Measurements from ENCODE around the gene CETN3.
"Not testable (repeated sequence)": the region's sequence is repeated elsewhere in the genome, so short reads cannot be mapped to it uniquely, and the experiment has no call there.

Gene CETN3

DNA sequence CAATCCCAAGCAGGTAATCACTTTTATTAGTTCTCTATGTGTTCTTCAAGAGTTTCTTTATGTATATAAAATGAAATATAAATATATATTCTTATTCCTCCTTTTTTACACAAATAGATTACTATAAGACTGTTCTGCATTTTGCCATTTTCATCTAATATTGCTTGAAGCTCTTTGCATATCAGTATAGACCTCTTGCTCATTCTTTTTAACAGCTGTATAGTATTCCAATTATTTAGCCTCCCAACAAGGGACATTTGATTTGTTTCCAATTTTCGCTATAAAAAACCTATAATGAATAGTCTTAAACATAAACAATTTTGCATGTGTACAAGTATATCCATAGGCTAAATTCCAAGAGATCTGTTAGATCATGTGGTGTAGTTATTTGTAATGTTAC lies 25.2 kb downstream of the CETN3 start:
- Histone ChIP-seq H3K4me3 (ENCODE audit: low read depth in 1 of 2, low read length in 2 of 2) (no peak overlapping the region), H3K4me1 (ENCODE audit: control insufficient read depth in 1 of 2, insufficient read depth in 2 of 2, low read length in 2 of 2) (peaks cover 0 to 3% of the 10 kb centered on the region in 2 donors), H3K36me3 (ENCODE audit: control insufficient read depth in 1 of 2, insufficient read depth in 2 of 2, low read length in 2 of 2) (no peaks in the 10 kb centered on the region), H3K9ac (ENCODE audit: low read depth in 1 of 2, low read length in 2 of 2) (no peak overlapping the region), H3K27ac (ENCODE audit: low read depth, low read length) (no peak overlapping the region), H3K9me3 (ENCODE audit: control insufficient read depth in 1 of 2, low read length in 2 of 2) (no peaks in the 10 kb centered on the region), H3K27me3 (ENCODE audit: control insufficient read depth in 1 of 2, insufficient read depth in 2 of 2, low read length in 2 of 2) (no peaks in the 10 kb centered on the region)

- Histone ChIP-seq H3K4me3 (ENCODE audit: low read depth in 1 of 2, low read length in 2 of 2) (no peak overlapping the region), H3K4me1 (ENCODE audit: control insufficient read depth in 1 of 2, insufficient read depth in 2 of 2, low read length in 2 of 2) (peaks cover 0 to 3% of the 10 kb centered on the region in 2 donors), H3K27ac (ENCODE audit: low read depth, low read length) (no peak overlapping the region), H3K36me3 (ENCODE audit: control insufficient read depth in 1 of 2, insufficient read depth in 2 of 2, low read length in 2 of 2) (no peaks in the 10 kb centered on the region), H3K9ac (ENCODE audit: low read depth in 1 of 2, low read length in 2 of 2) (no peak overlapping the region), H3K9me3 (ENCODE audit: control insufficient read depth in 1 of 2, low read length in 2 of 2) (no peaks in the 10 kb centered on the region), H3K27me3 (ENCODE audit: control insufficient read depth in 1 of 2, insufficient read depth in 2 of 2, low read length in 2 of 2) (no peaks in the 10 kb centered on the region)
These were observed 25.7 kb downstream of the CETN3 start for GRCh38 chr5:90383903-90384302.

GRCh38 chr5:90381213-90381929 lies 28.2 kb downstream of the CETN3 start:
- H3K36me3 ChIP-seq (ENCODE audit: control insufficient read depth in 1 of 2, insufficient read depth in 2 of 2, low read length in 2 of 2) = no peaks in the 10 kb centered on the region
- H3K9ac ChIP-seq (ENCODE audit: low read depth in 1 of 2, low read length in 2 of 2) = no peak overlapping the region
- H3K27ac ChIP-seq (ENCODE audit: low read depth, low read length) = no peak overlapping the region
- H3K27me3 ChIP-seq (ENCODE audit: control insufficient read depth in 1 of 2, insufficient read depth in 2 of 2, low read length in 2 of 2) = no peaks in the 10 kb centered on the region
- H3K9me3 ChIP-seq (ENCODE audit: control insufficient read depth in 1 of 2, low read length in 2 of 2) = no peaks in the 10 kb centered on the region
- no peak overlapping the region for H3K4me3 ChIP-seq (ENCODE audit: low read depth in 1 of 2, low read length in 2 of 2)
- peaks cover 0 to 3% of the 10 kb centered on the region in 2 donors for H3K4me1 ChIP-seq (ENCODE audit: control insufficient read depth in 1 of 2, insufficient read depth in 2 of 2, low read length in 2 of 2)

DNA sequence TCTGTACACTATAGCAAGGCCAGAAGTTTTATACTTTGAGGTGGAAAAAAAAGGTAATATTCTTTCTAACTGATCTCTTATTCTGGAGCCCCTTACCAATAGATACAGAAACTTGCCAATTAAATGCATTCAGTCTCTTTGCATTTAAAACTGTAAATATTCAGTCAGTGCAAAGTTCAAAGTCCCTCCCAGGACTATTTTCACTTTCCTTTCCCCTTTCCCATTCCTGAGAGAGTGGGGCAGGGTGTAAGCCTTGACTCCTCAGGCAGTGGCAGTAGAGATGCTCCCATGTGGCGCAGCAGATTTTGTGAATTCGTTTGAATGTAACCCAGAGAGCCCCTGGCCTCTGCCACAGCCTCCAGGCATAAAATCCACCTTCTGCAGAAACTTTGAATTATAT lies 29.9 kb downstream of the CETN3 start:
- H3K4me1 ChIP-seq (ENCODE audit: control insufficient read depth in 1 of 2, insufficient read depth in 2 of 2, low read length in 2 of 2) = peaks cover 0 to 3% of the 10 kb centered on the region in 2 donors
- no peak overlapping the region for H3K27ac ChIP-seq (ENCODE audit: low read depth, low read length)
- H3K9ac ChIP-seq (ENCODE audit: low read depth in 1 of 2, low read length in 2 of 2) = no peak overlapping the region
- no peaks in the 10 kb centered on the region for H3K27me3 ChIP-seq (ENCODE audit: control insufficient read depth in 1 of 2, insufficient read depth in 2 of 2, low read length in 2 of 2)
- H3K36me3 ChIP-seq (ENCODE audit: control insufficient read depth in 1 of 2, insufficient read depth in 2 of 2, low read length in 2 of 2) = no peaks in the 10 kb centered on the region
- no peak overlapping the region for H3K4me3 ChIP-seq (ENCODE audit: low read depth in 1 of 2, low read length in 2 of 2)
- H3K9me3 ChIP-seq (ENCODE audit: control insufficient read depth in 1 of 2, low read length in 2 of 2) = no peaks in the 10 kb centered on the region

- Histone ChIP-seq H3K27me3 (ENCODE audit: control insufficient read depth in 1 of 2, insufficient read depth in 2 of 2, low read length in 2 of 2) (no peaks in the 10 kb centered on the region), H3K36me3 (ENCODE audit: control insufficient read depth in 1 of 2, insufficient read depth in 2 of 2, low read length in 2 of 2) (no peaks in the 10 kb centered on the region), H3K9me3 (ENCODE audit: control insufficient read depth in 1 of 2, low read length in 2 of 2) (no peaks in the 10 kb centered on the region), H3K4me3 (ENCODE audit: low read depth in 1 of 2, low read length in 2 of 2) (no peak overlapping the region), H3K27ac (ENCODE audit: low read depth, low read length) (no peak overlapping the region), H3K9ac (ENCODE audit: low read depth in 1 of 2, low read length in 2 of 2) (no peak overlapping the region), H3K4me1 (ENCODE audit: control insufficient read depth in 1 of 2, insufficient read depth in 2 of 2, low read length in 2 of 2) (peaks cover 0 to 3% of the 10 kb centered on the region in 2 donors)
These were observed 30.8 kb downstream of the CETN3 start for GRCh38 chr5:90378752-90379151.

DNA sequence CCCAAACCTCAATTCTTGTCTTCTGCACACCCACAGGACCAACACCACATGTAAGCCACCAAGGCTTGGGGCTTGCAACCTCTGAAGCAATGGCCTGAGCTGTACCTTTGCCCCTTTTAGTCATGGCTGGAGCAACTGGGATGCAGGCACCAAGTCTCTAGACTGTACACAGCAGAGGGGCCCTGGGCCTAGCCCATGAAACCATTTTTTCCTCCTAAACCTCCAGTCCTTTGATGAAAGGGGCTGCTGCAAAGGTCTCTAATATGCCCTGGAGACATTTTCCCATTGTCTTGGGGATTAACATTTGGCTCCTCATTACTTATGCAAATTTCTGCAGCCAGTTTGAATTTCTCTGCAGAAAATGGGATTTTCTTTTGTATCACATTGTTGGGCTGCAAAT lies 38.3 kb downstream of the CETN3 start:
- not testable (repeated sequence) for H3K9ac ChIP-seq (ENCODE audit: low read depth in 1 of 2, low read length in 2 of 2); H3K27me3 ChIP-seq (ENCODE audit: control insufficient read depth in 1 of 2, insufficient read depth in 2 of 2, low read length in 2 of 2); H3K36me3 ChIP-seq (ENCODE audit: control insufficient read depth in 1 of 2, insufficient read depth in 2 of 2, low read length in 2 of 2); H3K4me3 ChIP-seq (ENCODE audit: low read depth in 1 of 2, low read length in 2 of 2); H3K4me1 ChIP-seq (ENCODE audit: control insufficient read depth in 1 of 2, insufficient read depth in 2 of 2, low read length in 2 of 2); H3K9me3 ChIP-seq (ENCODE audit: control insufficient read depth in 1 of 2, low read length in 2 of 2); H3K27ac ChIP-seq (ENCODE audit: low read depth, low read length)

DNA sequence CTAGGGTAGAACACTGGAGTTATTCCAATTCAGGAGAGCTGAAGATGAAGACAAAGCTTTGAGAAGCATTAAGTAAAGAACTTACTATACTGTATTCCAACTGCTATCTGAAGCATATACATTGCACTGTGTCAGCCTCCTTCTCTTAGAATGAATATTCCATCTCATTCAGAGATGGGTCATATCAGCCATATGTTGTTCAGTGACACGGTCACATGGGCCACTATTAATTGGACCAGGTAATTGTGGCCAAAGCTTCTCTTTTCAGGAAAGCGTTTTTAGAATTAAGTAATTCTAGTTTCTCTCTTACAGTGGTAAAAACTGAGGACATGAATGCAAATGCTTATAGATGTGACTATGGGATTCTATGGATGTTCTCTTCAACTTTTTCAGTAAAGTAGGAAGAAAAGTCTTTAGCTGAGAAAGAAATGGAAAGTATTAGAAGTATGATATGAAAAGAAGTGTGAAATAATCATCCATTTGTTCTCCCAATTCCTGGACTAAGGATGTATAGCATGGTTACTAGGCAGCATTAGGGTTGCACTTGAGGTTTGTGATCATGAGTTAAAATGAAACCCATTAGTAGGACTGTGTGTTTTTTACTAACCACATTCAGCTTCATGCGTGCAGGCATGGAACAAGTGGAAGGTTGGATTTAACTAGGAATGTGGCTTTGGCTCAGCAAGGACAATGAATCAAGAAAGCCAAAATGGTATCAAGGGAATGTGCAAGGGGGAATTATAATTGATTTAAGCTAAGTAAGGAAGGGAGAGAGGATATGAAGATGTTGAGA lies 40.9 kb downstream of the CETN3 start:
- Histone ChIP-seq H3K9me3 (ENCODE audit: control insufficient read depth in 1 of 2, low read length in 2 of 2) (no peaks in the 10 kb centered on the region), H3K27ac (ENCODE audit: low read depth, low read length) (no peak overlapping the region), H3K9ac (ENCODE audit: low read depth in 1 of 2, low read length in 2 of 2) (no peak overlapping the region), H3K27me3 (ENCODE audit: control insufficient read depth in 1 of 2, insufficient read depth in 2 of 2, low read length in 2 of 2) (no peaks in the 10 kb centered on the region), H3K36me3 (ENCODE audit: control insufficient read depth in 1 of 2, insufficient read depth in 2 of 2, low read length in 2 of 2) (no peaks in the 10 kb centered on the region), H3K4me3 (ENCODE audit: low read depth in 1 of 2, low read length in 2 of 2) (no peak overlapping the region), H3K4me1 (ENCODE audit: control insufficient read depth in 1 of 2, insufficient read depth in 2 of 2, low read length in 2 of 2) (no peaks in the 10 kb centered on the region)

DNA sequence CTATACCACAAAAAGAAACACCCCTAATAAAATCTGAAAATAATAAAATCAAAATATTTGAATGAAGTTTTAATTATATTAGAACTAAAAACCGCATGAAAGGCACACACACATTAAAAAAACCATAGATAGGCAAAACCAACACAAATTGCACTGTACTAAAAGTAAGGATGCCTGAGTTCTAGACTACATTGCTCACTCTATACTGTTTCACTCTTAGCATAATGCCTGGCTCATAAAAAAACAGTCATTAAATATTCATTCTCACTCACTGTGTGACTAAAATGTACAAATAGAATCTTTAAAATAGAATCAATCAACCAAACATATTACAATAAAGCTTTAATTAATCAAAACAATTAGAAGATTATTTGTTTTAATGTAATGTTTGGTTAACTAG lies 41.7 kb downstream of the CETN3 start:
- Histone ChIP-seq H3K4me1 (ENCODE audit: control insufficient read depth in 1 of 2, insufficient read depth in 2 of 2, low read length in 2 of 2) (no peaks in the 10 kb centered on the region), H3K36me3 (ENCODE audit: control insufficient read depth in 1 of 2, insufficient read depth in 2 of 2, low read length in 2 of 2) (no peaks in the 10 kb centered on the region), H3K9me3 (ENCODE audit: control insufficient read depth in 1 of 2, low read length in 2 of 2) (no peaks in the 10 kb centered on the region), H3K27ac (ENCODE audit: low read depth, low read length) (no peak overlapping the region), H3K9ac (ENCODE audit: low read depth in 1 of 2, low read length in 2 of 2) (no peak overlapping the region), H3K27me3 (ENCODE audit: control insufficient read depth in 1 of 2, insufficient read depth in 2 of 2, low read length in 2 of 2) (no peaks in the 10 kb centered on the region), H3K4me3 (ENCODE audit: low read depth in 1 of 2, low read length in 2 of 2) (no peak overlapping the region)

DNA sequence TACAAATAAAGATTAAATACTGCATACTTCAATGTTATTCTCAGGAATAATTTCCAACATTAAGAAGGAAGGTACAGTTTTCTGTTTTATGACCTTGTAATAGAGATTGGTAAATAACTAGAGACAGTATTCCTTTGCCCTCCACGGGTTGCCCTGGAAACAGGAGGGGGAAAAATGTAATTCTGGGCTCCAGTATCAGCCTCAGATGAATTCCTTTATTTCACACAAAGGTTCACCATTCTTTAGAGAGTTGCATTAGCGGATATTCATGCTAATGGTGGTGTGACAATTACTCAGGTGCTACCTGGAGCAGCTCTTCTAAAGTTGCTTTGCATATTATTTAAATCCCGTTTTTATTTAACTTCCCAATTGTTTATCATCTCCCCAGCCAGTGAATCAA lies 42.6 kb downstream of the CETN3 start:
- Histone ChIP-seq H3K9ac (ENCODE audit: low read depth in 1 of 2, low read length in 2 of 2) (no peak overlapping the region), H3K4me3 (ENCODE audit: low read depth in 1 of 2, low read length in 2 of 2) (no peak overlapping the region), H3K27me3 (ENCODE audit: control insufficient read depth in 1 of 2, insufficient read depth in 2 of 2, low read length in 2 of 2) (no peaks in the 10 kb centered on the region), H3K4me1 (ENCODE audit: control insufficient read depth in 1 of 2, insufficient read depth in 2 of 2, low read length in 2 of 2) (no peaks in the 10 kb centered on the region), H3K36me3 (ENCODE audit: control insufficient read depth in 1 of 2, insufficient read depth in 2 of 2, low read length in 2 of 2) (no peaks in the 10 kb centered on the region), H3K9me3 (ENCODE audit: control insufficient read depth in 1 of 2, low read length in 2 of 2) (no peaks in the 10 kb centered on the region), H3K27ac (ENCODE audit: low read depth, low read length) (no peak overlapping the region)

DNA sequence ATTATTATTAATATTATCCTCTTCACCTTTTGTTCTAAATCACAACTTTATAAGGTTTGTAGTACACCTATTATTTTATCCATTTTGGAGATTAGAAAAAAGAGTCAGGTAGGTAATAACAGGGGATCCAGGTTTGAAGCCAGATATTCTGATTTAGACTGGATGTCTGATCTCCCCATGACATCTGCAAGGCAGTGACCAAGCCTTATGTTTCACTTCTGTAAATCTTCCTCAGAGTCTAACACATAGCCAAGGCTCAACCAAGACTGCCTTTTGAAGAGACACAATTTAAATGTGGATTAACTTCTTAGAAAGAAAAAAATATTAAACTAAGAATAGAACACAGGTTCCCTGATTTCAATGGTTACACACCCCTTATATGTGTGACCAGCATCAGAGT lies 44.2 kb downstream of the CETN3 start:
- H3K27me3 ChIP-seq (ENCODE audit: control insufficient read depth in 1 of 2, insufficient read depth in 2 of 2, low read length in 2 of 2) = no peaks in the 10 kb centered on the region
- H3K9me3 ChIP-seq (ENCODE audit: control insufficient read depth in 1 of 2, low read length in 2 of 2) = no peaks in the 10 kb centered on the region
- H3K4me1 ChIP-seq (ENCODE audit: control insufficient read depth in 1 of 2, insufficient read depth in 2 of 2, low read length in 2 of 2) = no peaks in the 10 kb centered on the region
- no peak overlapping the region for H3K4me3 ChIP-seq (ENCODE audit: low read depth in 1 of 2, low read length in 2 of 2)
- H3K36me3 ChIP-seq (ENCODE audit: control insufficient read depth in 1 of 2, insufficient read depth in 2 of 2, low read length in 2 of 2) = no peaks in the 10 kb centered on the region
- H3K9ac ChIP-seq (ENCODE audit: low read depth in 1 of 2, low read length in 2 of 2) = no peak overlapping the region
- no peak overlapping the region for H3K27ac ChIP-seq (ENCODE audit: low read depth, low read length)
